Hepatocyte (in vitro differentiated cells): ENCODE results near the gene TRAF2. TPM values are rescaled to one million over a fixed set of nuclear protein-coding genes. Genes with fewer than 3 reads are reported as not detected.
A peak's percentile ranks its signal among the peaks of the same experiment; 100 is the strongest.
"Not testable (repeated sequence)": the region's sequence is repeated elsewhere in the genome, so short reads cannot be mapped to it uniquely, and the experiment has no call there.

Experiments used
- DNase-seq: peaks from one replicate; pipeline ENCODE4 v3.0.0-alpha.2; 2016; ENCODE audit warnings: low spot score
- H2AFZ ChIP-seq: fragments of 200-600 bp; sonication (generic); 2 replicates; pipeline ENCODE4 v1.6.0; 2016; ENCODE audit warnings: antibody characterized with exemption, mild to moderate bottlenecking
- H3K27ac ChIP-seq: fragments of 200-600 bp; sonication (generic); 2 replicates; pipeline ENCODE4 v1.5.1; 2016; ENCODE audit warnings: mild to moderate bottlenecking
- H3K27me3 ChIP-seq: fragments of 200-600 bp; sonication (generic); 2 replicates; pipeline ENCODE4 v1.6.1; 2016
- H3K36me3 ChIP-seq: fragments of 200-600 bp; sonication (generic); replicated peaks from 2 replicates; pipeline ENCODE4 v1.5.1; 2016; ENCODE audit warnings: low read depth; ENCODE audit not compliant: insufficient read depth
- H3K4me1 ChIP-seq: fragments of 200-600 bp; sonication (generic); 2 replicates; pipeline ENCODE4 v1.5.1; 2016; ENCODE audit warnings: mild to moderate bottlenecking, moderate library complexity; ENCODE audit not compliant: insufficient read depth
- H3K4me2 ChIP-seq: fragments of 200-600 bp; sonication (generic); 2 replicates; pipeline ENCODE4 v1.6.0; 2016
- H3K4me3 ChIP-seq: fragments of 200-600 bp; sonication (generic); 2 replicates; pipeline ENCODE4 v1.5.1; 2016; ENCODE audit warnings: mild to moderate bottlenecking
- H3K79me2 ChIP-seq: fragments of 200-600 bp; sonication (generic); 2 replicates; pipeline ENCODE4 v1.6.0; 2017; ENCODE audit warnings: mild to moderate bottlenecking
- H3K9me2 ChIP-seq: fragments of 200-600 bp; sonication (generic); replicated peaks from 2 replicates; pipeline ENCODE4 v1.6.0; 2017; ENCODE audit warnings: mild to moderate bottlenecking; ENCODE audit not compliant: insufficient read depth
- H3K9me3 ChIP-seq: fragments of 200-600 bp; sonication (generic); 2 replicates; pipeline ENCODE4 v1.5.1; 2016; ENCODE audit warnings: low read depth, mild to moderate bottlenecking
- H4K20me1 ChIP-seq: fragments of 200-600 bp; sonication (generic); 2 replicates; pipeline ENCODE4 v1.6.0; 2016; ENCODE audit warnings: mild to moderate bottlenecking; ENCODE audit not compliant: insufficient read depth, poor library complexity, severe bottlenecking
- EZH2 ChIP-seq: fragments of 200-600 bp; sonication (generic); IDR thresholded peaks from 2 replicates; pipeline ENCODE4 v1.6.1; 2016; ENCODE audit warnings: antibody characterized with exemption, mild to moderate bottlenecking, borderline replicate concordance
- EZH2phosphoT487 ChIP-seq: fragments of 200-600 bp; sonication (generic); IDR thresholded peaks from one replicate; pipeline ENCODE4 v1.6.1; 2018; ENCODE audit warnings: antibody characterized with exemption, mild to moderate bottlenecking, low read depth, moderate library complexity; ENCODE audit not compliant: unreplicated experiment, severe bottlenecking
- WGBS: methylation state at CpG from one replicate; pipeline ENCODE4 v1.1.6; 2016; ENCODE audit warnings: low lambda C conversion rate; ENCODE audit errors: missing lambda C conversion rate; 5-methylcytosine and 5-hydroxymethylcytosine counted together
- polyA plus RNA-seq: library from polyadenylated mRNA; unstranded; fragments of >200 nt; fragmentation: Nextera tagmentation; extraction: Ambion mirVana; gene quantifications from 2 replicates; pipeline ENCODE4 v1.2.1, GENCODE V29; 2016
- total RNA-seq: library from RNA; depleted of rRNA; stranded (reverse); fragments of >200 nt; gene quantifications from 2 replicates; pipeline ENCODE4 v1.2.3, GENCODE V29; 2014
- TF ChIP-seq, protein P1 (sequence below): fragments of 200-600 bp; sonication (generic); IDR thresholded peaks from 2 replicates; pipeline ENCODE4 v1.5.1; 2016; ENCODE audit warnings: antibody characterized with exemption, mild to moderate bottlenecking; ENCODE audit not compliant: poor library complexity

The TRAF2 gene, protein sequence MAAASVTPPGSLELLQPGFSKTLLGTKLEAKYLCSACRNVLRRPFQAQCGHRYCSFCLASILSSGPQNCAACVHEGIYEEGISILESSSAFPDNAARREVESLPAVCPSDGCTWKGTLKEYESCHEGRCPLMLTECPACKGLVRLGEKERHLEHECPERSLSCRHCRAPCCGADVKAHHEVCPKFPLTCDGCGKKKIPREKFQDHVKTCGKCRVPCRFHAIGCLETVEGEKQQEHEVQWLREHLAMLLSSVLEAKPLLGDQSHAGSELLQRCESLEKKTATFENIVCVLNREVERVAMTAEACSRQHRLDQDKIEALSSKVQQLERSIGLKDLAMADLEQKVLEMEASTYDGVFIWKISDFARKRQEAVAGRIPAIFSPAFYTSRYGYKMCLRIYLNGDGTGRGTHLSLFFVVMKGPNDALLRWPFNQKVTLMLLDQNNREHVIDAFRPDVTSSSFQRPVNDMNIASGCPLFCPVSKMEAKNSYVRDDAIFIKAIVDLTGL
- total RNA-seq (7.6 TPM in 2 replicates), polyA plus RNA-seq (12.4 and 12.6 TPM in 2 replicates)

- H3K9me2 ChIP-seq, result no peaks in the 10 kb centered on the region
- no peaks in the 10 kb centered on the region for H3K9me3 ChIP-seq
- DNase-seq, result peak; percentile 99
- under 1% methylated on average over 50 of the region's 88 CpGs for WGBS
- H3K79me2 ChIP-seq, result peaks cover 42% of the 10 kb centered on the region
- H4K20me1 ChIP-seq, result no peaks in the 10 kb centered on the region
- peak within 1 kb of the TSS; percentile 99 for H3K4me3 ChIP-seq
- H3K27me3 ChIP-seq, result no peaks in the 10 kb centered on the region
- peak within 1 kb of the TSS; percentile 85 for H3K27ac ChIP-seq
- TF ChIP-seq EZH2phosphoT487, result no peak
- TF ChIP-seq, protein P1, sequence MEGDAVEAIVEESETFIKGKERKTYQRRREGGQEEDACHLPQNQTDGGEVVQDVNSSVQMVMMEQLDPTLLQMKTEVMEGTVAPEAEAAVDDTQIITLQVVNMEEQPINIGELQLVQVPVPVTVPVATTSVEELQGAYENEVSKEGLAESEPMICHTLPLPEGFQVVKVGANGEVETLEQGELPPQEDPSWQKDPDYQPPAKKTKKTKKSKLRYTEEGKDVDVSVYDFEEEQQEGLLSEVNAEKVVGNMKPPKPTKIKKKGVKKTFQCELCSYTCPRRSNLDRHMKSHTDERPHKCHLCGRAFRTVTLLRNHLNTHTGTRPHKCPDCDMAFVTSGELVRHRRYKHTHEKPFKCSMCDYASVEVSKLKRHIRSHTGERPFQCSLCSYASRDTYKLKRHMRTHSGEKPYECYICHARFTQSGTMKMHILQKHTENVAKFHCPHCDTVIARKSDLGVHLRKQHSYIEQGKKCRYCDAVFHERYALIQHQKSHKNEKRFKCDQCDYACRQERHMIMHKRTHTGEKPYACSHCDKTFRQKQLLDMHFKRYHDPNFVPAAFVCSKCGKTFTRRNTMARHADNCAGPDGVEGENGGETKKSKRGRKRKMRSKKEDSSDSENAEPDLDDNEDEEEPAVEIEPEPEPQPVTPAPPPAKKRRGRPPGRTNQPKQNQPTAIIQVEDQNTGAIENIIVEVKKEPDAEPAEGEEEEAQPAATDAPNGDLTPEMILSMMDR, result no peak
- TF ChIP-seq EZH2, result no peak
- peak within 1 kb of the TSS; percentile 92 for H3K4me2 ChIP-seq
- H2AFZ ChIP-seq, result peak within 1 kb of the TSS; percentile 90
- no peaks in the 10 kb centered on the region for H3K36me3 ChIP-seq
- peaks cover 11% of the 10 kb centered on the region for H3K4me1 ChIP-seq
Measured at GRCh38 chr9:136885950-136886578, at the start of gene TRAF2. TSS of gene TRAF2 (plus strand) at chr9:136886516. CDS start at chr9:136898741, 12,225 bp downstream.

- TF ChIP-seq EZH2phosphoT487 (no peak), EZH2 (no peak)
- TF ChIP-seq, protein P1, result no peak
- DNase-seq, result no peak
- H3K79me2 ChIP-seq, result no peaks in the 10 kb centered on the region
- H3K27me3 ChIP-seq, result no peaks in the 10 kb centered on the region
- H3K4me3 ChIP-seq, result no peak overlapping the region
- H2AFZ ChIP-seq, result no peak overlapping the region
- WGBS, result 95% methylated on average over 22 of the region's 27 CpGs
- no peaks in the 10 kb centered on the region for H3K9me2 ChIP-seq
- H3K27ac ChIP-seq, result no peak overlapping the region
- H3K9me3 ChIP-seq, result no peaks in the 10 kb centered on the region
- peaks cover 25% of the 10 kb centered on the region for H3K4me1 ChIP-seq
- peaks cover 5% of the 10 kb centered on the region for H4K20me1 ChIP-seq
- no peak overlapping the region for H3K4me2 ChIP-seq
- no peaks in the 10 kb centered on the region for H3K36me3 ChIP-seq
Measured at GRCh38 chr9:136837146-136837855, 49.0 kb upstream of the TRAF2 start.

DNA sequence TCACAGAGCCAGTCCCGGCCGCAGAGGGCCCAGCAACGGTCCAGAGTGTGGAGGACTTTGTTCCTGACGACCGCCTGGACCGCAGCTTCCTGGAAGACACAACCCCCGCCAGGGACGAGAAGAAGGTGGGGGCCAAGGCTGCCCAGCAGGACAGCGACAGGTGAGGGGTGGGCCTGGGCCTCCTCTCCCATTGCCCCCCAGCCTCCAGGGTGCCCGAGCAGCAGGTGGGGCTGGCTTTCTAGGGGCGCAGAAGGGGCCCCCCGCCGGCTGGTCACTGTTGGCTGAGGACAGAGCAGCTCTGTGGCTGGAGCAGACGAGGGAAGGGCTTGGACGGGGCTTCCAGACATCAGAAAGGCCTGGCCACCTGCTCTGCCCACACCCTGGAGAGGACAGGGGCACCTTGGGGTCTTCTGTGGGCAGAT, 48.4 kb upstream of the TRAF2 start:
- not testable (repeated sequence) for H3K9me3 ChIP-seq, DNase-seq, H3K36me3 ChIP-seq, H4K20me1 ChIP-seq, H3K4me2 ChIP-seq, H3K9me2 ChIP-seq, H3K27me3 ChIP-seq, H3K4me3 ChIP-seq, H3K79me2 ChIP-seq, H3K27ac ChIP-seq, H2AFZ ChIP-seq
- 74% methylated on average over 12 of the region's 15 CpGs for WGBS
- H3K4me1 ChIP-seq, result peaks cover 31% of the 10 kb centered on the region
